Fibroblast of peridontal ligament (primary cell): ENCODE data around the gene SPSB1.

Experiments used
- DNase-seq: peaks from one replicate; pipeline ENCODE4 v3.0.0-alpha.2; 2010; ENCODE audit errors: extremely low read depth

SPSB1 gene

GRCh38 chr1:9292361-9293240, at the start of gene SPSB1:
TSS of gene SPSB1 (plus strand) at chr1:9292894. CDS start at chr1:9355892, 62,998 bp downstream.
- peak; percentile 82 for DNase-seq

- no peak for DNase-seq
Measured at GRCh38 chr1:9243066-9243739, 49.5 kb upstream of the SPSB1 start.

- no peak for DNase-seq
Measured at GRCh38 chr1:9244501-9245229, 48.0 kb upstream of the SPSB1 start.

GRCh38 chr1:9245230-9245619, 47.5 kb upstream of the SPSB1 start:
- DNase-seq: no peak

GRCh38 chr1:9245661-9246060, 47.0 kb upstream of the SPSB1 start:
- DNase-seq: no peak

GRCh38 chr1:9246215-9246614, 46.5 kb upstream of the SPSB1 start:
- DNase-seq: no peak

GRCh38 chr1:9246841-9247785, 45.6 kb upstream of the SPSB1 start:
- DNase-seq: no peak

GRCh38 chr1:9247894-9248293, 44.8 kb upstream of the SPSB1 start:
- no peak for DNase-seq

GRCh38 chr1:9248341-9249262, 44.1 kb upstream of the SPSB1 start:
- no peak for DNase-seq

- DNase-seq: no peak
Measured at GRCh38 chr1:9249263-9249533, 43.5 kb upstream of the SPSB1 start.

- peak; percentile 25 for DNase-seq
Measured at GRCh38 chr1:9249534-9250410, 42.9 kb upstream of the SPSB1 start.

GRCh38 chr1:9250411-9251381, 42.0 kb upstream of the SPSB1 start:
- no peak for DNase-seq

GRCh38 chr1:9251501-9251900, 41.2 kb upstream of the SPSB1 start:
- no peak for DNase-seq

- DNase-seq: no peak
Measured at GRCh38 chr1:9253004-9253403, 39.7 kb upstream of the SPSB1 start.

GRCh38 chr1:9253453-9254105, 39.1 kb upstream of the SPSB1 start:
- no peak for DNase-seq

GRCh38 chr1:9256332-9256731, 36.4 kb upstream of the SPSB1 start:
- DNase-seq: no peak

- no peak for DNase-seq
Measured at GRCh38 chr1:9257851-9258250, 34.8 kb upstream of the SPSB1 start.

GRCh38 chr1:9258629-9259028, 34.1 kb upstream of the SPSB1 start:
- no peak for DNase-seq
